NCI-H748 (cell line): ENCODE measurements around the gene GRAMD1B.
A peak's percentile ranks its signal among the peaks of the same experiment; 100 is the strongest.

Source experiments
- DNase-seq: peaks from one replicate; lab custom pipeline; 2025; ENCODE audit not compliant: unreplicated experiment; lab: John Stamatoyannopoulos, UW

GRAMD1B gene

DNA sequence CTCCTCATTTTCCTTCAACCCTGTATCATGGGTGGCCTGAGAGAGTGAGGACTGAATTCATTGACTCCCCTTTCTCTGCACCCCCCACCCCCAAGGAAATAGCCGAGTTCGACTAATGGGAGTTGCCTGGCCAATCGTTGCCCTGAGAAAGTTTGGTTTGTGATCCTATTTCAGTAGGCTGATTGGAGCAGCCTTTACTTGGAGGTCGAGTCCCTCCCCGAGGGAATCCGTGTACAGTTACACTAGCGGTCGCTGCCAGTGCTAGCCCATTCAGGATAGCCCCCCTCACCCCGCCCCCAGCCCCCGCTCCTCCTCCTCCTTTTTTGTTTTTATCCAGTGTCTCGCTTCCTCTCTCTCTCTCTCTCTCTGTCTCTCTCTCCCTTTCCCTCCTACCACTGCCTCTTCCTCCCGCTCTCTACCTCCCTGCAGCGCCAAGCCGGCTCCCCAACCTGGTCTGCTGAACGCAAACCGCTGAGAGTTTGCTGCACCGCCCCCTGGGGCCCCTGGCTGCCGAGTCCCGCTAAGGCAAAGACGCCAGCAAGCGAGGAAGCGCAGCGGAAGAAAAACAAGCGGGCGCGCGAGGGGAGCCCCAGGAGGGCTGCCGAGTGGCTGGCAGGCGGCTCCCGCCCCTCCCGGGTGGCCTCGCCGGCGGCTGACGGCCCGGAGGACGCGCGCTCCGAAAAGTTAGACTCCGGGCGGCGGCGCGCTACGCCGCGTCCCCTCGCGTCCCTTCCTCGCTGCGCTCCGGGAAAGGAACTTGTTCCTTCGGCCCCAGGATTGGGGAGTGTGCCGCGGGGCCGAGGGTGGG lies at the start of gene GRAMD1B:
GRAMD1B (plus strand) TSS at position 357 of the 808 bp plus-strand sequence. CDS start 524 bp downstream, outside the sequence.
- peak; percentile 56 for DNase-seq

DNA sequence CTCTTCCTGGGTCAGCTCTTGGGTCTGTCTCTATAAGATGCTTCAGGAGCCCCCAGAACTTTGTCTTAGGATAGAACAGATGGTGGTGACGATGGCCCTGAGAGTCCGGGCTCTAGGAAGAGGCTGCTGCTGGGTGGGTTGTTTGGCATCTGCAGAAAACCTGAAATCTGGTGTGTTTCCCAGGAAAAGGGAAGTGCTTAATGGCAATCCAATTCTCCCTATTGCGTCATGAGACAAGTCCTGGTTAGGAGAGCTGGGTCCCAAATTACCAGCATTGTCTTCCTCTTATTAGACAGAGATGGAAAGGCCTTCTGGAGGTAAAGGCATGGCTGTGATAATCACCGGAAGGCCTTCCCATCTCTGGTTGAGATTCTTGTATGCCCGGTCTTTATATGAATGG lies 48.9 kb upstream of the GRAMD1B start:
- DNase-seq, result no peak

DNA sequence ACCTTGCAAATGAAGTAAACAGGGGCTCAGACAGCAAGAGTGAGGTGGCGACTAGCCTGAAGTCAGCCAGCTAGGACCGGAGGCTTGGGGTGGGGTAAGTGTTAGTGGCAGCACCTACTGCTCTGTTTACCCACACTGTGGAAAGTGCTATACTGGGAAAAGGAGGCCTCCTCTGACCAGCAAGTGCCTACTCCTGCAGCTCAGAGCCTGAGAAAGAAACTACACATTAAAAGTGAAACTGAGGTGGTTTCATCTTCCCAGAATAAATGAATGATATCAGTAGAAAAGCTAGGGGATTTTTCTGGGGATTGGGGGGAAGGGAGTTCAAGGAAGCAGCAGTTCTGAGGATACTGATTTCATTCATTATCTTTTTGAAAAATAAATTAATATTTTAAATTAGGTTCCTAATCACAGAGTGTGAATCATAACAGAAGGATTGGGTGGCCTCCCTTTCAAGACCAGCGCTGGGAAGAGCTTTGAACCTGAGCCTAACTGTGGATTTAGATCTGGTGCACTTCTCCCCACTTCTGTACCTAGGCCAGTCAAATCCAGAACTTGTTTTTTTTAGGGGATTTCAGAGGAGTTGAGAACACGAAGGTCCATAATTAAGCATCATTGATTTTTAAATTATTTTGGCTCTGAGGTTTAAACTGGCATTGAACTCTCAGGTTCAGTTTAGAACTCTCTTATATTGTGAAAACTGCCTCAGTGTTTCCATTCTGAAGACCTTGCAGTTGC lies 48.1 kb upstream of the GRAMD1B start:
- no peak for DNase-seq

DNA sequence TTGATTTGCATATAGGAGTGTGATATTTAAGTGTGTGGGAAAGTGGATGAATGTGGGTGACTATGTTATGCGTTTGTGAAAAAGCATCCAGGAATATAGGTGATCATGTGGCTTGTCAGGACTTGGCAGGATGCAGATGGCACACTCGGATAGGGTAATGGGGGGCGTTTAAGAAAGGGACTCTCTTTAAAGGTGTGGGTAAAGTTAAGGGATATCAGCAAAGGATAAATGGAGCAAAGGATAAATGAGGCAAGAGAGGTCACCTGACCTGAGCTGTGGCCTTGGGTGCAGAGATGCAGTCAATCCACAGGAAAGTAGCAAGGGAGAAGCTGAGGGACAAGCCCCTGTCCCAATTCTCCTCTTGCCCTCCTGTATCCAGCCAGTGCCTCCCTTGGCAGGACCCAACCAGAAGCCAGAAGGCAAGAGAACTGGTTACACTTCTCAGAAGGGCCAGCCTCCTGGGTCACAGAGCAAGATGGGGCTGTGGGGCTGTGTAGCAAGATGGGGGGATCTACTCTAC lies 47.5 kb upstream of the GRAMD1B start:
- DNase-seq, result no peak

DNA sequence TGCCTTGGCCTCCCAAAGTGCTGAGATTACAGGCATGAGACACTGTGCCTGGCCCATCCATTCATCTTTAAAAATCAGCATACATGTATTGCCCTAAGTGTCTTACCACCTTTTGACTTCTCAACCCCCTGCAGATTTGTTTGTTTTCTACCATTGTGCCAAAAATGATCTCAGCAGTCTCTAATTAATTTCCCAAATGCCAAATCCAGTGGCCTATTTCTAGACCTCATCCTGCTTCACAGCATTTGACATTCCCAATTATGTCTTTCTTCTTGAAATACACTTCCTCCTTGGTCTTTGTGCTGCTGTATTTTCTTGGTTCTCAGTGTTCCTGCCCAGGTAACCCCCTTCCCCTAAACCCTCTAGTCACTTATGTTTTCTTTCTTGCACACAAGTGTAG lies 46.0 kb upstream of the GRAMD1B start:
- no peak for DNase-seq

DNA sequence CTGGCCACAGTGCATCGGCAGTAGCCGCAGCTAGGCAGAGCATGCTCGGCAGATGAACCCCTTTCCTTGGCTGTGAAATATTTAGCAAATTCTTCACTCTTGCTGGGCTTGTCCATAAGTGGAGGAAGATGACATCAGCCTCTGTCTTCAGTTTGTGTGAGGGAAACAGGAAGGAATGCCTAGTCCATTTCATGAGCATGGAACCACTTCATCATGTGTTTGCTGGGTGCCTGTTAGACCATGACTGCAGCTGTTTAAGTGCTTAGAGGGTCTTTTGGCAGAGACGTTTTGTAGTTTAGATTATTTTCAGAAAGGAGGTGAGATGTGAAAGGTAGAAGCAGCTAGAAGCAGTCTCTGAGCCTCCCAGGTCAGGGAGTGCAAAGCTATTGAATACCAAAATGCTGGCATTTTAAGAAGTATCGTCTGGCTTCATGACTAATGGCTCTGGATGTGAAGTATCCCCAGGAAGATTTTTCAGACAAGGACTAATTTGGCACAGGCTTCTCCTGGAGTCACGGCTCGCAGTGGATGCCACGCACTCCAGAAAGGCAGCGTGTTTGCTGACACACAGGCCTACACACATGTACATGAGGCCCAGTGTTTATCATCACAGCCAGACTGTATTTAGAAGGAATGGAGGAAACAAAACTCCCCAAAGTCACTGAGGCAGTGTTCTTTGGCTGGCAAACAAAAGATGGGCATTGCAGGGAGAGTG lies 43.1 kb upstream of the GRAMD1B start:
- DNase-seq, result no peak

DNA sequence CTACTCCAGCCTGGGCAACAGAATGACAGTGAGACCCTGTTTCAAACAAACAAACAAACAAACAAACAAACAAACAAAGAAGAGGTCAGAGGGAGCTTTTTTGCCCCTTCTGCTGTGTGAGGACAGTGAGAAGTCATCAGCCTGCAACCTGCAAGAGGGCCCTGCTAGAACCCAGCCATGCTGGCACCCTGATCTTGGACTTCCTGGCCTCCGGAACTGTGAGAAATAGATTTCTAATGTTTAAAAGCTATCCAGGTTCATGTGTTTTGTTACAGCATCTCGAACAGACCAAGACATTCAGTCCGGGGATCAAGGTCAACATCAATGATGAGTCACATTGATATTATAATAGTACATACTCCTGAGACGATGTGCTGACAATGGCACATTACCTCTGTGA lies 41.4 kb upstream of the GRAMD1B start:
- no peak for DNase-seq

DNA sequence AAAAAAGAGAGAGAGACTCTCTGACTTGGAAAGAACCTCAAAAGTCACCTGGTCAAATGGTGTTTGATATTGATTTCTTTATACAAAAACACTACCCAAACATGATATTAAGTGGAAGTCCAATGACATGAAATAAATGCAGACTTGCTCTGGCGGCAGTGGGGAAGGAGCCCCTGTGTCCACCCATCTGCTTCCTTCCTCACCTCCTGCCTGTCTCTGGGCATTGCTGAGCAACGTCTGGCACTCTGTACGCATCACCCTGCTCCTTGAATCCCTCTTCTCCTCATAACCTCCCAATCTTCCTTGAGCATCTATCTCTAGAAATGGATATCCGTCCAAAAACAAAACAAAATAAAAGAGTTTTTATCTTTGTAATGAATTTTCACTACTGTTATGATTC lies 39.9 kb upstream of the GRAMD1B start:
- no peak for DNase-seq

DNA sequence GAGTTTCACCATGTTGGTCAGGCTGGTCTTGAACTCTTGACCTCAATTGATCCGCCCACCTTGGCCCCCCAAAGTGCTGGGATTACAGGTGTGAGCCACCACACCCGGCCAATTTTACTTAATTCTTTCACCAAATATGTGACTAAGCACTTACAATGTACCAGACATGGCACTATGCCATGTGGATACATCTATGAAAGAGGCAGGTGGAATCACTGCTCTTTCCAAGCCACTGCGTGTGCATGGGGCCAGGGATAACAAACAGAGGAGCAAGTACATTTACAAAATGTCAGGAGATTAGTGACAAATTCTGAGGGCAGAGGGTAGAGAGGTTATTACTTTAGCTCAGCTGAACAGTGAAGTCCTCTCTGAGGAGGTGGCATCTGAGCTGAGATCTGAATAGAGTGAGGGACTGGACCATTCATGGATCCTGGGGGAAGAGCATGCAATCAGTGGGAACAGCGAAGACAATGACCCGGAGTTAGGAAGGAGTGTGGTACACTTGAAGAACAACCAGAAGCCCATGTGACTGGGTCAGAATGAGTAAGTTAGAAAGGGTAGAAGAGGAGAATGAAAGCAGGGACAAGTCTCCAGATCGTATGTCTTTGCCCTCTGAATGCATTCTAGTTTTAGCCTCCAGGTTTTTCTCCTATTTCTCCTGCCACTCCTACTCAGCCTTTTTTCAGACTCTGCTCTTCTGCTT lies 38.3 kb upstream of the GRAMD1B start:
- no peak for DNase-seq

DNA sequence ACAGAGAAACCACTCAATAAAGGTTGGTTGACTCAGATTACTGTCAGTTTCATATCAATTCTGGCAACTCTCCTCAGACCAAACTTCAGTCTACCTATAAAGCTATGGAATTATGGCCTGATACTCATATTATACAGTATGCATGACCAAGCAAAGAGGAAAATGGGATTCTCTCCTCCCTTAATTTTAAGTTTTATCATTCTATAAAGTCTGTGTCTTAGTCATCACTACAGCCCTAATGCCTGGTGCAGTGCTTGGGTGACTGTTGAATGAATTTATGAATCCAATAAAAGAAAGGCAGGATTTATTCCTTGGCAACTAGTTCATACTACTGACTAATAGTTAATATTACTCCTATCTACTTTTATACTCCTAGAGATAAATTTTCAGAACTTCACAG lies 37.6 kb upstream of the GRAMD1B start:
- no peak for DNase-seq

DNA sequence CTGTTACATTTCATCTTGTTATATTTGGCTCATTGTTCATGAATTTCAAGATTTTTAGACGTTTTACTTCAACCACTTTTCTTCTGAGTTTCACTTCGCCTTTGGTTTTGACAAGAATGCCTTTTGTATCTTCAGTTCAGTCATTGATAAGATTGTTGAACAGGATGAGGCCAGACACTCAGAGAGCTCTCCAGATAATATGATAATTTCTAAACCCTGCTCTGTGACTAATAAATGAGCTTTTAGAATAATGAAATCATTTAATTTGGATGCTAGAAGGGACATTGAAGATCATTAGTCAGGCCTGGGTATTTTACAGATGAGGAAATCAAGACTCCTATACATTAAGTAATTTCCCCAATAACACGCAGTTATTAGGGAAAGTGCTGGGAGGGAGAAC lies 37.2 kb upstream of the GRAMD1B start:
- no peak for DNase-seq

DNA sequence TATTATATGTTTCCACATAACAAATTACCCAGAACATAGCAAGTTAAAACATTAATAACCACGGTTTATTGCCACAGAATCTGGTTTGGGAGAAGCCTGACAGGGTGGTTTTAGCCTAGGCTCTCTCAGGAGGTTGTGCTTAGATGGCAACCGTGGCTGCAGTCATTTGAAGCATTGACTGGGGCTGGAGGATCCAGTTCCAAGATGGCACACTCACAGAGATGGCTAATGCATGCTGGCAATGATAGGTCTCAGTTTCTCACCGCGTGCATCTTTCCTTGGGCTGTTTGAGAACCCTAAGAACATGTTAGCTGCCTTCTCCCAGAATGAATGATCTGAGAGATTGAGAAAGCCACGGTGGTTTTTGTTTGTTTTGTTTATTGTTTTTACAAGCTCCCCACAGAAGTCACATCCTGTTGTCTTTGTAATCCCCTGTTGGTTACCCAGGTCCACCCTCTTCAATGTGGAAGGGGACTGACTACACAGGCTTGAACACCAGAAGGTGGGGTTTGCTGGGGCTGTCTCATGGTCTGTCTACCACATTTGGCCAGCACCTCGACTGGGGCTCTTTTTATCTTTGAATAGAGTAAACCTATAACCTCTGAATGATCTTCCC lies 36.6 kb upstream of the GRAMD1B start:
- no peak for DNase-seq

DNA sequence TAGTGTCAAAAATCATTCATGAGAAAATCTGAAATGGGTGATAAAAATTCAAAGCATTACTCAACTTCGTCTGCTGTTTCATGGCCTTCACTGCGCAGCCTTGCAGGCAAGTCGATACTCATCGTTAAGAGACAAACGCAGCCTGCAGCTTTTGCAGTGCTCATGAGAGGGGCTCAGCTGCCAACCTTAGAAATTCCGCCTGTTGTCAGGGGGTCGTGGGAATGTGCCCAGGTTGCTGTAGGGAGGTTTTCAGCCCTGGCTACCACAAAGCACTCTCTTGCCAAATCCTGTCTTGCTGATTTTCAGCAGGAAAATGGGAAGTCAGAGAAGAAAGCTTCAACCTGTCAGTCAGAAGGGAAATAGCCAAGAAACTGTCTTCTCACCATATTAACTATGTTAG lies 25.4 kb upstream of the GRAMD1B start:
- DNase-seq, result no peak

DNA sequence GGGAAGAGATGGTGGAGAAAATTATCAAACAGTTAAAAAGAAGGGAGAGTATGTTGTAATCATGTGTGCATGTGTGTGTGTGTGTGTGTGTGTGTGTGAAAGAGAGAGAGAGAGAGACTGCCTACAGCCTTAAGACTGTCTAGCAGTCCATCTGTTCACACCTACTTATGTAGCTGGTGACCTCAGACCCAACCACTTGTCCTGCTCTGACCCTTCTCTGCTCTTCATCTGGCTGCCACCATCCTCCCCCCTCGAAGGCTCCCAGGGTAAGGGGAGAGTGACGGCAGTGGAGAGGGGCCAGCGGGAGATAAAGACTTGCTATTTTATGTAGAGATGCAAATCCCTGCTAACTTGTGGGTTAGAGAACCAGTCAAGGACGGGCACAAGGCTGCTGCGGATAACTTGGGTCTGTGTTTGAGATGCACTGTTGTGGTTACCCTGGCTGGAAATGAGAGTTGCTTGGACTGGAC lies 24.9 kb upstream of the GRAMD1B start:
- DNase-seq, result no peak

DNA sequence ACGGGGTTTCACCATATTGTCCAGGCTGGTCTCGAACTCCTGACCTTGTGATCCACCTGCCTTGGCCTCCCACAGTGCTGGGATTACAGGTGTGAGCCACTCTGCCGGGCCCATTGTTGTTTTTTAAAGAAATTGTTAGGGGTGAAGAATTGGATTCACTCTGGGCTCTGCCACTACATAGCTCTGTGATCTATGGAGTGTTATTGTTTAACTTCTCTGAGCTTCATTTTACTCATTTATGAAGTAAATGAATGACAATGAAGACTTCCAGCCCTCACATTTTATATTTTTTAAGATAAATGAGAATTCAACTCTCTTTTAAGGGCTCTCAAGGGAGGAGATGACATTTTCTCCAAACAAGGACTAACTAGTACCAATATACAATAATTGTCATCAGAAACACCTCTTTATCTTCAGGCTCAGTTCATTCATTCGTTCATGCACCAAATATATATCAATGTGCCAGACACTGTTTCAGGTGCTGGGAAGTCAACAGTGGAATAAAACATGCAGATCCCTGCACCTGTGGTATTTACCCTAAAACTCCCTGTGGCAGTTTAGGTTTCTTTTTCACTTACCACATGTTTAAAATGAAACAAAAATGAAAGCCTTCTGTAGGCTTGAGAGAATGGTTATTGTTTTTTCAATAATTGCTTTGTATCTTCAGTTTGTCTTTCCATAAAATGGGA lies 23.5 kb upstream of the GRAMD1B start:
- no peak for DNase-seq

DNA sequence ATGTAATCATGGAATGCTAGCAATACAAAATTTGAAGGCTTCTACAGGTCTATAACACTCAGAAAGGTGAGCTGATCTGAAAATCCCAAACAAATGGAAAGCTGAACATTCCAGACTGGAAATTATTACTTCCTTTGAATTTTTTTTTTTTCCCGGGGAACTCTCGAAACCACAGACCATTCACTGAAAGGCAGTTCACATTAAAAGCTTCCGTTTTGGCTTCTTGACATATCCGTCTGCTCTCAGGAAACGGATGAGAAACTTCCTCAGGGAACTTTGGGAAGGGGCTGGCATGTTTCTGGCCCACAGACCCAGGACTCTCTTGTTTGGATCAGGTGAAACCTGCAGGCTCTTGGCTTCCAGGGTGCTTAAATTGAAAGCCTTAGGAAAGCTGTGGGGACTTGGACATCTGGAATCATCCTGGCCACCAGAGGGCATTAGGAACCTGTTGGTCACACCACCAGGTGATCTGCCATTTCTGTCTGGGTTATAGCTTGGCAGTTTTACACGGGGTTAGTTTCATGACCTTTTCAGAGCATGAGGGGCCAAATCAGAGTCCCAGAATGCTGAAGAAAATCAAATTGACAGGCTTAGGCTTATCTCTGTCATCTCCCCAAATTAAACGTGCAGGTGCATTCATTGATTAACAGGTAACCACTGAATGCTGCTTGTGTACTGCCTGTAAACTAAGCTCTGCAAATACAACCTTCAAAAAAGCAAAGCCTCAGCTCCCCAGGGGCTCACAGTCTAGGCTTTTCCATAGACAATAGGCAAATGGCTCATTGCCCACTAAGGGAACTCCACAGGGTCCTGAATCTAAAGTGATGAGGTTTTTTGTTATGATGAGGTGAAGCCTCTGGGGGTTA lies 22.7 kb upstream of the GRAMD1B start:
- peak; percentile 96 for DNase-seq

DNA sequence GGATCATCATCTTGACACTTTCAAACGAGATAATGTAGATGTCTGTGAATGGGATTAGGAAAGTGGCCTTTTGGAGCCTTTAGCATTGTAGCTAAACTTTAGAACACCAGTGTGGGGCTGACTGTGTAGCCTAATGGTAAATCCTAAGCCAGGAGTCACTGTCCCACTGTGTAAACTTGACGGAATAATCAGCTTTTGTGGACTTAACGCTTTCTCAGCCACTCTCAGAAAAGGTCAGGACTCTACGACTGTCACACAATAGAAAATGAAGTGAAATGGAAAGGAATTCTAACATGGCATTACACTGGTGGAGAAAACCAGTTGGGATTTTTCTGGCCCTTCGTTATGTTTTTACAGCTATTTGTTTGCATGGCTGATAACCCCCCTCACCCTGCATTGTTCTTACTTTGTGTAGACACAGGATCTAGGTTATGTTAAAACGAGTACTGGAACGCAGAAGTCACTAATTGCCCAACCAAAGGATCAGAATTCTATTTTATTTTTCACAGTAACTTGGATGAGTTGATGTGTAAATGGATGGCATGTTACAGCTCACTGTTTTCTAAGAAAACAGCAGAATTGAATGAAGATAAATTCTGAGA lies 22.0 kb upstream of the GRAMD1B start:
- no peak for DNase-seq

DNA sequence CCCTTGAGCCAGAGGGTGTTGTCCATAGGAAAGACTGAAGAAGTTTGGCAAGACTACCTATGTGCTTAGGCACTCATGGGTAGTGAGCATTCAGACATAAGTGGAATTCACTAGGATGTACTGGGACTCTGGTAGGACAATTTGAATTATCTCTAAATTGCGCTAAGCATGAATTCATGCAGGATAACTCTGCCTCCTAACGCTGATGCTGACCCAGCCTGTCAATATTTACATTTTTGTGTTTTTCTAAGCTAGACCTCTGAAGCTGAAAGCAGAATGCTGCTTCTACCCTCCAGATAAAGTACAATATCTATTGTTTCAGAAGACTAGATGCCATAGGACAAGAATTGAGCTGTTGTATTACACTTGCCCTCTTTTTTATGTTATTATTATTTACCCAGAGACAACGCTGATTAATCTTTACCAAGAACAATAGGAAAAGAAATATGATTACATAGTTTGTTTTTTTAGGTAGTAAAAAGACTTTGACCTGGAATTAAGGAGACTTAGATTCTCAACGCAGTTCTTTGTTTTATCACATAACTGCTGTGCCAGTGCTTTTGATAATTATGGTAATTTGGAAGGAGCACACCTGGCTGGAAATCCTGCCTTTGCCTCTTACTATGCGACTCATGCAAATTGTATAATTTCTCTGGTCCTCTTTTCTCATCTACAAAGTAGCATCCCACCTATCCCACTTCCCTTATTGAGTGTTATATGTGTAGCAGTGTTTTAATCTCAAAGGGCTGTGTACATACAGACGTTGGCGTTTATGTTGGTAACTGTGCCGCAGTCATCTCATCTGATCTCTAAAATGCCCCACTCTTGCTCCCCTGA lies 21.2 kb upstream of the GRAMD1B start:
- DNase-seq, result peak; percentile 12
